ENCODE results near the gene PPP2R2B.

PPP2R2B gene

DNA sequence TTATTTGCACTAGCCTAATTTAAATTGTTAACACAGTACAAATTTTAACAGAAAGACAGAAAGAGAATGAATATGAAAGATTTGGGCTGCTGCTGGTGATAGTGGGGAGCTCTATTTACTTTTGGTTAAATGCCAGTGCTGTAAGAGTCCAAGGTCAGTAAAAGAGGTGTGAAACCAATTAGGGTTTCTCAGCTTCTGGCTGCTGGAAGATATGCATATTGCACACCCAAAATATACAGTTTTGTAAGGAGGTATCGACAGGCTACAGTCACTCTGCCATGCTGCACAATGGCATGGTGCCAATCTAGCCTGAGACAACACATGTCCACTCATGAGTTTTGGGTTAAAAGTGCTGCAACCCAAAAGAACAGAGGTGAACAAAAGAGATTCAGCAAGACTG lies 79.3 kb downstream of the PPP2R2B start:
- TF ChIP-seq CTCF (IDR thresholded peaks at IDR 0.05; ENCODE audit: low read depth, low read length, missing control alignments) = no peak
- in situ Hi-C loops (cut with HindIII; ENCODE audit: low pct_ligation_motif_present, low sequenced_read_pairs) = no loop called here
- Histone ChIP-seq H3K4me3 (ENCODE audit: low read depth, low read length) (no peak overlapping the region), H3K27ac (no peak overlapping the region), H3K27me3 (replicated peaks) (no peaks in the 10 kb centered on the region), H3K36me3 (replicated peaks) (no peaks in the 10 kb centered on the region)
- no peak for DNase-seq

GRCh38 chr5:146797658-146798057 lies 80.9 kb downstream of the PPP2R2B start:
- no peaks in the 10 kb centered on the region for H3K36me3 ChIP-seq (replicated peaks)
- TF ChIP-seq CTCF (IDR thresholded peaks at IDR 0.05; ENCODE audit: low read depth, low read length, missing control alignments) = no peak
- in situ Hi-C loops (cut with HindIII; ENCODE audit: low pct_ligation_motif_present, low sequenced_read_pairs) = no loop called here
- no peak for DNase-seq
- H3K27me3 ChIP-seq (replicated peaks) = no peaks in the 10 kb centered on the region
- no peak overlapping the region for H3K4me3 ChIP-seq (ENCODE audit: low read depth, low read length)
- no peak overlapping the region for H3K27ac ChIP-seq

DNA sequence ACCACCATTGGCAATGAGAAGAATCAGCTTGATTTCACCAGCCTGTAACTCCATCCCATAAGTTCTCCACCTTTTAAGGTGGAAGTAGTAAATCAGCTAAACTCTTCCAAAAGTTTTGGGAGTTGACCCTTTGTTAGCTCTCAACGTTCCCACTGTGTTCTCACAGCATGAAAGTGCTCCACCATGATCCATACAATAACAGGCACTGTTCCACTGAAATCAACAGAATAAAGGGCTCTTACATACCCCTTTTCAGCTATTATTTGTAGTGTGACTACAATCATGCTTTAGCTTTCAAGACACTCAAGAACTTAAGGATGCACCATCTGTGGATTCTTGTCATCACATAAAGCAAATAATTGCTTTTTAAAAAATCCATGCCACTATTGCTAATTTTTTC lies 81.6 kb downstream of the PPP2R2B start:
- Histone ChIP-seq H3K27me3 (replicated peaks) (no peaks in the 10 kb centered on the region), H3K27ac (no peak overlapping the region), H3K36me3 (replicated peaks) (no peaks in the 10 kb centered on the region), H3K4me3 (ENCODE audit: low read depth, low read length) (no peak overlapping the region)
- no peak for TF ChIP-seq CTCF (IDR thresholded peaks at IDR 0.05; ENCODE audit: low read depth, low read length, missing control alignments)
- in situ Hi-C loops (cut with HindIII; ENCODE audit: low pct_ligation_motif_present, low sequenced_read_pairs) = no loop called here
- no peak for DNase-seq

DNA sequence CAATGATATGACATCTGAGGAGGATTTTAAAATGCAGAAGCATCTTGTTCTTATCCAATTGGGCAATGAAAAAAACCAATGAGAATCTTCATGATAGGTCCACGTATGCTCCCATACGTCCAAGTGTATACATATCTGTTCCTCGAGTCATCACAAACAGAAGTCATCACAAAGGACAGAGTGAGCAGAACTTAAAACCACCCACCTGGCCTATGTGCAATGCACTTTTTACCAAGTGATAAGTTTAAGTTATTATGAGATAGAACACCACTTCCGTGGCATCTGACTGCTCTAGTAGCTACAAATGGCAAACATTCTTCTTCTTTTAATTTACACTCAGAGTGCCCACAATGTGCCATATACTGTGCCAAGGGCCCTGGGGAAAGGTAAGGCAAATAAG lies 82.4 kb downstream of the PPP2R2B start:
- no peak for TF ChIP-seq CTCF (IDR thresholded peaks at IDR 0.05; ENCODE audit: low read depth, low read length, missing control alignments)
- in situ Hi-C loops (cut with HindIII; ENCODE audit: low pct_ligation_motif_present, low sequenced_read_pairs) = no loop called here
- no peak for DNase-seq
- Histone ChIP-seq H3K4me3 (ENCODE audit: low read depth, low read length) (no peak overlapping the region), H3K27me3 (replicated peaks) (no peaks in the 10 kb centered on the region), H3K27ac (no peak overlapping the region), H3K36me3 (replicated peaks) (no peaks in the 10 kb centered on the region)

DNA sequence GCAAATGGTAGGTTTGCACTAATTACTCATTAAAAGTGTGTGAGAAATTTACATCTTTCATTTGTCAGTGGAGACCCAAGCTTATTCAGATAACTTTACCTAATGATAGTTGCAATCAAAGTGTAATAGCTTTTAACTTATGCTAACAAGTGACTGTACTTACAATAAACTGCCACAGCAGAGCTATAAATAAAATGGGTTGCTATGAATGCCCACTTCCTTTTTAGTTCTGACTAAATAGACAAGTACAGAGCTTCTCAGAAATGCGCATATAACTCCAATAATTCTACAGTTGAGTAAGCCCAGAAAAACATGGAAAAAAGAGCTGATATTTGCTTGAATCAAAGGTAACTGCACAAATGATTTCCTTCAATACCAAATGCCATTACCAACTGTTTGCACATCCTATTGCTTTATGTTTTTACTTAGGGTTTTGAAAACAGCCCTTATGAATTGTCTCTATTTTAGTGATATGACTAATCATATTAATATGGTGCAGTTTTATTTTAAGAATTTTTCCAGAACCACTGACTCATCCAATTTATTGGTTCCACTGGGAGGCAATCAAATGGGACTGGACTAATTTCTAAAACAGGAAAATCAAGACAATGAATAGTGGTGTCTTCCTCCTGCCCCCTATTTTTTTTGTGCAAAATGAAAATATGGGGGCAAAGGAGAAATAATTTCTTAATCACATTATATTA lies 84.1 kb downstream of the PPP2R2B start:
- Histone ChIP-seq H3K27ac (no peak overlapping the region), H3K36me3 (replicated peaks) (no peaks in the 10 kb centered on the region), H3K27me3 (replicated peaks) (no peaks in the 10 kb centered on the region), H3K4me3 (ENCODE audit: low read depth, low read length) (no peak overlapping the region)
- in situ Hi-C loops (cut with HindIII; ENCODE audit: low pct_ligation_motif_present, low sequenced_read_pairs) = no loop called here
- no peak for TF ChIP-seq CTCF (IDR thresholded peaks at IDR 0.05; ENCODE audit: low read depth, low read length, missing control alignments)
- DNase-seq = no peak

DNA sequence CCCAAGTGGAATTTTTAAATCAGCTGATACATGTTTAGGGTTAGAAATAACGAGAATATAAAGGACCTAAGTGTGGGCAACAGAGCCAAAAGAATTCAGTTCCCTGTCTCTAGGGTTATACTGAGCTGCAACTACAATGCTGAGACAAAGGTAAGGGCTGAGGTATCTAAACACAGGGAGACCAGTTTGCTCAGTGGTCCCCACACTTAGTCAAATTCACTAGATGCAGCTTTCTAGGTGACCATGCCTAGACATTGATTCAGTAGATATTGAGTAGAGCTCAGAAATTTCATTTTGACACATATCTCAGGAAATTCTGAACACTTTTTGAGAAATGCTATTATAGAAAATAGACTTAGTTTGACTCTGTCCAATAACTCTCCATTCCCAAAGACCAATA lies 84.8 kb downstream of the PPP2R2B start:
- no peak for TF ChIP-seq CTCF (IDR thresholded peaks at IDR 0.05; ENCODE audit: low read depth, low read length, missing control alignments)
- Histone ChIP-seq H3K27me3 (replicated peaks) (no peaks in the 10 kb centered on the region), H3K36me3 (replicated peaks) (no peaks in the 10 kb centered on the region), H3K27ac (no peak overlapping the region), H3K4me3 (ENCODE audit: low read depth, low read length) (no peak overlapping the region)
- in situ Hi-C loops (cut with HindIII; ENCODE audit: low pct_ligation_motif_present, low sequenced_read_pairs) = no loop called here
- no peak for DNase-seq
